ENCODE data around the gene FDXACB1. TPM values are rescaled to one million over a fixed set of nuclear protein-coding genes. Genes with fewer than 3 reads are reported as not detected.

The FDXACB1 gene
- total RNA-seq, 1 donor from 2014 or later, result 1.7 TPM

- TF ChIP-seq EZH2 (IDR thresholded peaks at IDR 0.05; ENCODE audit: insufficient read depth, low read length) (no peak), CTCF (IDR thresholded peaks at IDR 0.05; ENCODE audit: insufficient read depth, low read depth, low read length) (no peak)
- no peak overlapping the region for H3K27ac Mint-ChIP-seq (ENCODE audit: unreplicated experiment)
Observed at GRCh38 chr11:111852103-111852502, 26.9 kb downstream of the FDXACB1 start.

GRCh38 chr11:111851636-111852035, 27.3 kb downstream of the FDXACB1 start:
- H3K27ac ChIP-seq (ENCODE audit: low read depth, low read length), result no peak overlapping the region
- FAIRE-seq (no peak), DNase-seq (ENCODE audit: low read depth) (no peak)
- no peaks in the 10 kb centered on the region for H3K27me3 Mint-ChIP-seq (ENCODE audit: low read depth, unreplicated experiment)
- H4K20me1 ChIP-seq (ENCODE audit: insufficient read depth, low read length), result no peaks in the 10 kb centered on the region
- H3K27ac Mint-ChIP-seq (ENCODE audit: unreplicated experiment), result no peak overlapping the region
- H3K4me1 Mint-ChIP-seq (ENCODE audit: low read depth, unreplicated experiment), result peaks cover 13% of the 10 kb centered on the region
- H3K36me3 Mint-ChIP-seq (ENCODE audit: low read depth, unreplicated experiment), result peaks cover 8% of the 10 kb centered on the region
- H3K4me3 Mint-ChIP-seq (ENCODE audit: unreplicated experiment), result no peak overlapping the region
- H3K4me2 ChIP-seq (ENCODE audit: low read length), result no peak overlapping the region
- no peaks in the 10 kb centered on the region for H3K9me3 Mint-ChIP-seq (ENCODE audit: unreplicated experiment)
- H3K9ac ChIP-seq (ENCODE audit: low read length), result no peak overlapping the region
- H2AFZ ChIP-seq (ENCODE audit: low read depth, low read length), result no peak overlapping the region
- no peaks in the 10 kb centered on the region for H3K9me3 ChIP-seq (ENCODE audit: insufficient read depth, low read depth, low read length)
- H3K36me3 ChIP-seq (ENCODE audit: insufficient read depth, low read length), result peaks cover 14% of the 10 kb centered on the region
- TF ChIP-seq CTCF (IDR thresholded peaks at IDR 0.05; ENCODE audit: insufficient read depth, low read depth, low read length) (peak; percentile 39), EZH2 (IDR thresholded peaks at IDR 0.05; ENCODE audit: insufficient read depth, low read length) (no peak)
- H3K4me1 ChIP-seq (ENCODE audit: insufficient read depth, low read length), result peaks cover 7% of the 10 kb centered on the region
- H3K27me3 ChIP-seq (ENCODE audit: insufficient read depth, low read length), result no peaks in the 10 kb centered on the region
- H3K4me3 ChIP-seq (ENCODE audit: insufficient read depth, low read depth, low read length), result no peak overlapping the region
- H3K79me2 ChIP-seq (ENCODE audit: insufficient read depth, low read length), result no peaks in the 10 kb centered on the region

More at GRCh38 chr11:111852103-111852502, 26.9 kb downstream of the FDXACB1 start:
- H3K9ac ChIP-seq (ENCODE audit: low read length), result no peak overlapping the region
- no peak overlapping the region for H3K27ac ChIP-seq (ENCODE audit: low read depth, low read length)
- H3K9me3 Mint-ChIP-seq (ENCODE audit: unreplicated experiment), result no peaks in the 10 kb centered on the region
- FAIRE-seq, result no peak
- H4K20me1 ChIP-seq (ENCODE audit: insufficient read depth, low read length), result no peaks in the 10 kb centered on the region
- H3K4me3 Mint-ChIP-seq (ENCODE audit: unreplicated experiment), result no peak overlapping the region
- H3K27me3 Mint-ChIP-seq (ENCODE audit: low read depth, unreplicated experiment), result no peaks in the 10 kb centered on the region
- no peaks in the 10 kb centered on the region for H3K27me3 ChIP-seq (ENCODE audit: insufficient read depth, low read length)
- H3K36me3 ChIP-seq (ENCODE audit: insufficient read depth, low read length), result peaks cover 14% of the 10 kb centered on the region
- peaks cover 3% of the 10 kb centered on the region for H3K4me1 ChIP-seq (ENCODE audit: insufficient read depth, low read length)
- H3K36me3 Mint-ChIP-seq (ENCODE audit: low read depth, unreplicated experiment), result peaks cover 8% of the 10 kb centered on the region
- H2AFZ ChIP-seq (ENCODE audit: low read depth, low read length), result no peak overlapping the region
- H3K9me3 ChIP-seq (ENCODE audit: insufficient read depth, low read depth, low read length), result no peaks in the 10 kb centered on the region
- H3K4me2 ChIP-seq (ENCODE audit: low read length), result no peak overlapping the region
- no peak overlapping the region for H3K4me3 ChIP-seq (ENCODE audit: insufficient read depth, low read depth, low read length)
- no peak for DNase-seq (ENCODE audit: low read depth)
- H3K79me2 ChIP-seq (ENCODE audit: insufficient read depth, low read length), result no peaks in the 10 kb centered on the region
- peaks cover 9% of the 10 kb centered on the region for H3K4me1 Mint-ChIP-seq (ENCODE audit: low read depth, unreplicated experiment)

- H3K27ac Mint-ChIP-seq (ENCODE audit: unreplicated experiment), result no peak overlapping the region
- no peak overlapping the region for H3K4me3 ChIP-seq (ENCODE audit: insufficient read depth, low read depth, low read length)
- H3K27me3 ChIP-seq (ENCODE audit: insufficient read depth, low read length), result no peaks in the 10 kb centered on the region
- TF ChIP-seq EZH2 (IDR thresholded peaks at IDR 0.05; ENCODE audit: insufficient read depth, low read length) (no peak), CTCF (IDR thresholded peaks at IDR 0.05; ENCODE audit: insufficient read depth, low read depth, low read length) (no peak)
- H3K36me3 Mint-ChIP-seq (ENCODE audit: low read depth, unreplicated experiment), result peaks cover 8% of the 10 kb centered on the region
- no peak overlapping the region for H2AFZ ChIP-seq (ENCODE audit: low read depth, low read length)
- no peaks in the 10 kb centered on the region for H3K27me3 Mint-ChIP-seq (ENCODE audit: low read depth, unreplicated experiment)
- H3K79me2 ChIP-seq (ENCODE audit: insufficient read depth, low read length), result no peaks in the 10 kb centered on the region
- no peak overlapping the region for H3K27ac ChIP-seq (ENCODE audit: low read depth, low read length)
- no peaks in the 10 kb centered on the region for H4K20me1 ChIP-seq (ENCODE audit: insufficient read depth, low read length)
- DNase-seq (ENCODE audit: low read depth) (no peak), FAIRE-seq (no peak)
- peaks cover 13% of the 10 kb centered on the region for H3K4me1 ChIP-seq (ENCODE audit: insufficient read depth, low read length)
- no peaks in the 10 kb centered on the region for H3K9me3 ChIP-seq (ENCODE audit: insufficient read depth, low read depth, low read length)
- H3K9me3 Mint-ChIP-seq (ENCODE audit: unreplicated experiment), result no peaks in the 10 kb centered on the region
- H3K4me3 Mint-ChIP-seq (ENCODE audit: unreplicated experiment), result no peak overlapping the region
- peaks cover 19% of the 10 kb centered on the region for H3K4me1 Mint-ChIP-seq (ENCODE audit: low read depth, unreplicated experiment)
- H3K9ac ChIP-seq (ENCODE audit: low read length), result no peak overlapping the region
- H3K36me3 ChIP-seq (ENCODE audit: insufficient read depth, low read length), result peaks cover 14% of the 10 kb centered on the region
- no peak overlapping the region for H3K4me2 ChIP-seq (ENCODE audit: low read length)
Observed at GRCh38 chr11:111851067-111851466, 27.9 kb downstream of the FDXACB1 start.

Measured in astrocyte (in vitro differentiated cells and primary cell).